ENCODE measurements around the gene PWWP2B.
A peak's percentile ranks its signal among the peaks of the same experiment; 100 is the strongest.

PWWP2B gene

GRCh38 chr10:132400041-132400546 lies 3.1 kb downstream of the PWWP2B start:
- Histone ChIP-seq H3F3A (ENCODE audit: low read depth) (no peaks in the 10 kb centered on the region), H2AFZ (ENCODE audit: low read length) (no peak overlapping the region), H3K36me3 (ENCODE audit: insufficient read depth, low read length) (peaks cover 3% of the 10 kb centered on the region; the same call in 1 of the 2 replicates), H3K4me1 (ENCODE audit: insufficient read depth, low read length, poor library complexity, severe bottlenecking) (peaks cover 51% of the 10 kb centered on the region), H3K27me3 (ENCODE audit: insufficient read depth, low read length, poor library complexity, severe bottlenecking) (no peaks in the 10 kb centered on the region), H3K79me2 (ENCODE audit: insufficient read depth, low read length) (peaks cover 77% of the 10 kb centered on the region), H4K20me1 (ENCODE audit: insufficient read depth, low read length, poor library complexity, severe bottlenecking) (peaks cover 42% of the 10 kb centered on the region), H3K9me3 (ENCODE audit: insufficient read depth, low read depth, low read length) (no peaks in the 10 kb centered on the region), H3K9me2 (replicated peaks; ENCODE audit: low read depth, low read length) (no peaks in the 10 kb centered on the region), H3K4me3 (ENCODE audit: low read length, poor library complexity, severe bottlenecking) (peak overlapping the region; percentile 80), H3K9ac (ENCODE audit: low read depth, low read length, poor library complexity, severe bottlenecking) (peak overlapping the region; percentile 53), H3K4me2 (ENCODE audit: low read depth, low read length, poor library complexity, severe bottlenecking) (peak overlapping the region; percentile 94)
- TF ChIP-seq CTCF (conservative IDR thresholded peaks at IDR 0.05; ENCODE audit: low read length) (0 out of 2 replicates have a peak, but pooled peaks have one; percentile 19), EZH2phosphoT487 (IDR thresholded peaks at IDR 0.05; ENCODE audit: borderline replicate concordance) (no peak)

GRCh38 chr10:132400547-132401151 lies 3.6 kb downstream of the PWWP2B start:
- H3K4me1 ChIP-seq (ENCODE audit: insufficient read depth, low read length, poor library complexity, severe bottlenecking) = peaks cover 46% of the 10 kb centered on the region
- H3K27me3 ChIP-seq (ENCODE audit: insufficient read depth, low read length, poor library complexity, severe bottlenecking) = no peaks in the 10 kb centered on the region
- H3K36me3 ChIP-seq (ENCODE audit: insufficient read depth, low read length) = peaks cover 8% of the 10 kb centered on the region; the same call in 1 of the 2 replicates
- H3K9ac ChIP-seq (ENCODE audit: low read depth, low read length, poor library complexity, severe bottlenecking) = peak overlapping the region; percentile 53
- no peaks in the 10 kb centered on the region for H3K9me2 ChIP-seq (replicated peaks; ENCODE audit: low read depth, low read length)
- H3K79me2 ChIP-seq (ENCODE audit: insufficient read depth, low read length) = peaks cover 79% of the 10 kb centered on the region
- TF ChIP-seq CTCF (conservative IDR thresholded peaks at IDR 0.05; ENCODE audit: low read length) = no peak
- TF ChIP-seq EZH2phosphoT487 (IDR thresholded peaks at IDR 0.05; ENCODE audit: borderline replicate concordance) = no peak
- peak overlapping the region; percentile 80 for H3K4me3 ChIP-seq (ENCODE audit: low read length, poor library complexity, severe bottlenecking)
- no peak overlapping the region for H2AFZ ChIP-seq (ENCODE audit: low read length)
- H3K9me3 ChIP-seq (ENCODE audit: insufficient read depth, low read depth, low read length) = no peaks in the 10 kb centered on the region
- H3K4me2 ChIP-seq (ENCODE audit: low read depth, low read length, poor library complexity, severe bottlenecking) = peak overlapping the region; percentile 94
- no peaks in the 10 kb centered on the region for H3F3A ChIP-seq (ENCODE audit: low read depth)
- peaks cover 42% of the 10 kb centered on the region for H4K20me1 ChIP-seq (ENCODE audit: insufficient read depth, low read length, poor library complexity, severe bottlenecking)

GRCh38 chr10:132401401-132402118 lies 4.6 kb downstream of the PWWP2B start:
- H3K36me3 ChIP-seq (ENCODE audit: insufficient read depth, low read length) = peaks cover 17% of the 10 kb centered on the region; the same call in 1 of the 2 replicates
- H4K20me1 ChIP-seq (ENCODE audit: insufficient read depth, low read length, poor library complexity, severe bottlenecking) = peaks cover 42% of the 10 kb centered on the region
- peak overlapping the region; percentile 80 for H3K4me3 ChIP-seq (ENCODE audit: low read length, poor library complexity, severe bottlenecking)
- H3K79me2 ChIP-seq (ENCODE audit: insufficient read depth, low read length) = peaks cover 82% of the 10 kb centered on the region
- no peaks in the 10 kb centered on the region for H3F3A ChIP-seq (ENCODE audit: low read depth)
- peak overlapping the region; percentile 53 for H3K9ac ChIP-seq (ENCODE audit: low read depth, low read length, poor library complexity, severe bottlenecking)
- no peaks in the 10 kb centered on the region for H3K9me3 ChIP-seq (ENCODE audit: insufficient read depth, low read depth, low read length)
- peak overlapping the region; percentile 94 for H3K4me2 ChIP-seq (ENCODE audit: low read depth, low read length, poor library complexity, severe bottlenecking)
- H3K4me1 ChIP-seq (ENCODE audit: insufficient read depth, low read length, poor library complexity, severe bottlenecking) = peaks cover 42% of the 10 kb centered on the region
- no peaks in the 10 kb centered on the region for H3K27me3 ChIP-seq (ENCODE audit: insufficient read depth, low read length, poor library complexity, severe bottlenecking)
- H2AFZ ChIP-seq (ENCODE audit: low read length) = no peak overlapping the region
- H3K9me2 ChIP-seq (replicated peaks; ENCODE audit: low read depth, low read length) = no peaks in the 10 kb centered on the region
- TF ChIP-seq EZH2phosphoT487 (IDR thresholded peaks at IDR 0.05; ENCODE audit: borderline replicate concordance) (no peak), CTCF (conservative IDR thresholded peaks at IDR 0.05; ENCODE audit: low read length) (no peak)

Data from Loucy (cell line).